ENCODE results near the gene GREM2. TPM values are rescaled to one million over a fixed set of nuclear protein-coding genes. Genes with fewer than 3 reads are reported as not detected.
A peak's percentile ranks its signal among the peaks of the same experiment; 100 is the strongest.

The GREM2 gene
- total RNA-seq, 4 donors from 2014 or later: 0.26 to 7.0 (median 1.4) TPM

DNA sequence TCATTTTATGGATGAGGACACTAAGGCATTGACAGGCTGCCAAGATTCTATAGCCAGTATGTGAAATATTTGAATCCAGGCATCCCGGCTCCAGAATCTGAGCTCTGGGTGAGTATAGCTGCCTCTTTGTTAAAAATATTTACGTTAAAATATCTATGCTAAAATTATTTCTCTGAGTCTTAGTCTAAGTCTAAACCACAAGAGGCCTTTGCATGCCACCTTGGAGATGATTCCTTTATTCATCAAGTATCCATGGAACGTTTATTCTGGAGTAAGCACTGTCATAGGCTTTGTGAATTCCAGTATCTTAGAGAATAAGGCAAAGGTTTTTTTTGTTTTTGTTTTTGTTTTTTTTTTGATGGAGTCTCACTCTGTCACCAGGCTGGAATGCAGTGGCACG, 116.4 kb downstream of the GREM2 start:
- H3K4me3 ChIP-seq: no peak overlapping the region
- no peaks in the 10 kb centered on the region for H3K27me3 ChIP-seq
- no peak overlapping the region for H3K27ac ChIP-seq
- DNase-seq: no peak
- H3K9me3 ChIP-seq: no peaks in the 10 kb centered on the region
- no peaks in the 10 kb centered on the region for H3K4me1 ChIP-seq
- no peaks in the 10 kb centered on the region for H3K36me3 ChIP-seq
- TF ChIP-seq, protein P1, sequence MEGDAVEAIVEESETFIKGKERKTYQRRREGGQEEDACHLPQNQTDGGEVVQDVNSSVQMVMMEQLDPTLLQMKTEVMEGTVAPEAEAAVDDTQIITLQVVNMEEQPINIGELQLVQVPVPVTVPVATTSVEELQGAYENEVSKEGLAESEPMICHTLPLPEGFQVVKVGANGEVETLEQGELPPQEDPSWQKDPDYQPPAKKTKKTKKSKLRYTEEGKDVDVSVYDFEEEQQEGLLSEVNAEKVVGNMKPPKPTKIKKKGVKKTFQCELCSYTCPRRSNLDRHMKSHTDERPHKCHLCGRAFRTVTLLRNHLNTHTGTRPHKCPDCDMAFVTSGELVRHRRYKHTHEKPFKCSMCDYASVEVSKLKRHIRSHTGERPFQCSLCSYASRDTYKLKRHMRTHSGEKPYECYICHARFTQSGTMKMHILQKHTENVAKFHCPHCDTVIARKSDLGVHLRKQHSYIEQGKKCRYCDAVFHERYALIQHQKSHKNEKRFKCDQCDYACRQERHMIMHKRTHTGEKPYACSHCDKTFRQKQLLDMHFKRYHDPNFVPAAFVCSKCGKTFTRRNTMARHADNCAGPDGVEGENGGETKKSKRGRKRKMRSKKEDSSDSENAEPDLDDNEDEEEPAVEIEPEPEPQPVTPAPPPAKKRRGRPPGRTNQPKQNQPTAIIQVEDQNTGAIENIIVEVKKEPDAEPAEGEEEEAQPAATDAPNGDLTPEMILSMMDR (IDR thresholded peaks at IDR 0.05): no peak
- intact Hi-C loops (cut with DNase I; ENCODE audit: low total_unique reads): no loop called here

DNA sequence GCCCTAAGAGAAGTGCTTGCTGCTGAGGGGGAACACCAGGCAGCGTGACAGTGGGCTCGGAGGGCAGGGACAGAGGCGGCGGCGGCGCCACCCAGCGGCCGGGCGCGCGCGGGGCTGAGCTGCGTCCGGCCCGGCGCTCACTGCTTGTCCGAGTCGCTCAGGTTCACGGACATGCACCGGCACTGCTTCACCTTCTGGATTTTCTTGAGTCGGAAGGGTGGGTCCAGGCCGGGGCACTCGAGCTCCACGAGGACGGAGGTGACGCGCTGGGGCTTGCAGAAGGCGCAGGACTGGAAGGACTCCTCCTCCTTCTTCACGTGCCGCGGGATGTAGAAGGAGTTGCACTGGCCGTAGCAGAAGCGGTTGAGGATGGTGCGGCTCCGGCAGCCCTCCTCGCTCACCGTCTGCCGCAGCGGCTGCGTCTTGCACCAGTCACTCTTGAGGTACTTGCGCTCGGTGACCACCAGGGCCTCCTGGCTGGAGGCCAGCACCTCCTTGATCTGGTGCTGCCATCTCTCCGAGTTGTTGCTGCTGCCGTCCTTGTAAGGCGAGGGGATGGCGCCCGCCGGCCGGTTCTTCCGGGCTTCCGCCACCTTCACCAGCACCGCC, 119.0 kb downstream of the GREM2 start:
- H3K27ac ChIP-seq: no peak overlapping the region
- peak overlapping the region in 1 of 2 donors; percentile 16 for H3K4me3 ChIP-seq
- no peaks in the 10 kb centered on the region for H3K9me3 ChIP-seq
- no peaks in the 10 kb centered on the region for H3K36me3 ChIP-seq
- no peaks in the 10 kb centered on the region for H3K27me3 ChIP-seq
- no peak for TF ChIP-seq POLR2A (IDR thresholded peaks at IDR 0.05)
- TF ChIP-seq, protein P1 (IDR thresholded peaks at IDR 0.05): no peak
- intact Hi-C loops (cut with DNase I; ENCODE audit: low total_unique reads): no loop called here
- no peaks in the 10 kb centered on the region for H3K4me1 ChIP-seq
- DNase-seq: peak in 1 of 2 donors; percentile 37

DNA sequence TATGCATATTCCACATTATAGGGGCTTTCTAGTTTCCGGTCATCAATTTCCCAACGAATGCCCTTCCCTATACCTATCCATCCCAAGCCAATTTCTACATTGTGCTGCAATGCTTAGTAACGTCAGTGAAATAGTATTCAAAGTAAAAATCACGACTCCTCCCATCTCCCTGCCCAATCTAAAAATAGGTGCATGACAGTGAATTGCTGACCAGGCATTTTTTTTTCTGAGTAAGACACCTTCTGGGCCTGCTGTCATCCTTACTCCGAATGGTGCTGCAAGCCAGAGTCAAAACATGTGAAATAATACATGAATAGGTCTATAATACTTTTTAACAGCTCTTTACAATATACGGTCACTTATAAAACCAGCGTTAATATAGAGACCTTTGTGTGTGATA, 120.2 kb downstream of the GREM2 start:
- no peak overlapping the region for H3K27ac ChIP-seq
- no peaks in the 10 kb centered on the region for H3K4me1 ChIP-seq
- no peaks in the 10 kb centered on the region for H3K9me3 ChIP-seq
- H3K27me3 ChIP-seq: no peaks in the 10 kb centered on the region
- no peak for TF ChIP-seq POLR2A (IDR thresholded peaks at IDR 0.05)
- TF ChIP-seq, protein P1 (IDR thresholded peaks at IDR 0.05): no peak
- intact Hi-C loops (cut with DNase I; ENCODE audit: low total_unique reads): no loop called here
- no peak for DNase-seq
- no peaks in the 10 kb centered on the region for H3K36me3 ChIP-seq
- H3K4me3 ChIP-seq: no peak overlapping the region

DNA sequence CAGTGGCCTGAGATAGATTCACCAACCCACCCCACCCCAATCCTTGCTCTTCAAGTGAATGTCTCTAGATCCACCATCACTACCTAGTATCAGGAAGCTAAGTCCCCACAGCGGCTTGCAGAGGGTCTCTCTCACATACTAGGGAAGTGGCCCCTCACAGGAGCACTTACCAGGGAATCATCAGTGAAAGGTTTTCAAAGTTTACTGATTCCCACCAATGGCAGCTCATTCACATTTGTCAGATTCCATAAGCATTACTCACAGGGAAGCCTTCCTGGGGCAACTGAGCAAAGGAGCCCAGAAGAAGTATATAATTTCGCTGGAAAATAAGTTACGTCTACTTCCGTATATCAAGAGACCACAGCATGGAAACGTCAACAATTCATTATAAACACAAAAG, 120.8 kb downstream of the GREM2 start:
- H3K27me3 ChIP-seq: no peaks in the 10 kb centered on the region
- intact Hi-C loops (cut with DNase I; ENCODE audit: low total_unique reads): no loop called here
- TF ChIP-seq, protein P1 (IDR thresholded peaks at IDR 0.05): no peak
- TF ChIP-seq POLR2A (IDR thresholded peaks at IDR 0.05): no peak
- H3K4me1 ChIP-seq: no peaks in the 10 kb centered on the region
- DNase-seq: no peak
- H3K36me3 ChIP-seq: no peaks in the 10 kb centered on the region
- no peak overlapping the region for H3K27ac ChIP-seq
- no peaks in the 10 kb centered on the region for H3K9me3 ChIP-seq
- no peak overlapping the region for H3K4me3 ChIP-seq

DNA sequence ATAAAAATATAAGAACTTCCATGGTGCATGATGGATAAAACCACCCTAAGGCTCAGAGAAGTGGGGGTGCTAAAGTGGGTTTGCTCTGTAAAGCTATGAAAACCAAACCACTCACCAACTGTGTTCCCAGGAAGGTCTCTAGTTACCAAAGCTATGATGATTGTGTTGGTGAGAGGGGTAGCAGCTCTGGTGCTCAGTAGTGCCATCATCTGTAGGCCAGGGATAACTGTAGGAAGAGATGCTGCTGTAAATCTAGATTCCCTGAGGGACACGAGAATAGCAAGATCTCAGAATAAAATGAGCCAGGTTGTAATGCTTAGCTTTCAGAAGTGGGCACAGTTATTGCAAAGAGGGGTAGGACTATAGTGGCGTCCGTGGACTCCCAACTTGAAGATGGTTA, 124.5 kb downstream of the GREM2 start:
- Histone ChIP-seq H3K4me1 (no peaks in the 10 kb centered on the region), H3K9me3 (no peaks in the 10 kb centered on the region), H3K36me3 (no peaks in the 10 kb centered on the region), H3K4me3 (no peak overlapping the region), H3K27me3 (no peaks in the 10 kb centered on the region), H3K27ac (no peak overlapping the region)
- TF ChIP-seq, protein P1 (IDR thresholded peaks at IDR 0.05): no peak
- no peak for TF ChIP-seq POLR2A (IDR thresholded peaks at IDR 0.05)
- no peak for DNase-seq
- intact Hi-C loops (cut with DNase I; ENCODE audit: low total_unique reads): no loop called here

All from uterus (tissue), 4 donors.